ENCODE results near the gene SLC22A16. TPM values are rescaled to one million over a fixed set of nuclear protein-coding genes. Genes with fewer than 3 reads are reported as not detected.

Gene SLC22A16
- total and polyA plus RNA-seq, 2 of the 13 experiments (the other 11 are each of a cell fraction or from before 2014, with no cell fraction given) = 0.04 TPM; not detected in 1

DNA sequence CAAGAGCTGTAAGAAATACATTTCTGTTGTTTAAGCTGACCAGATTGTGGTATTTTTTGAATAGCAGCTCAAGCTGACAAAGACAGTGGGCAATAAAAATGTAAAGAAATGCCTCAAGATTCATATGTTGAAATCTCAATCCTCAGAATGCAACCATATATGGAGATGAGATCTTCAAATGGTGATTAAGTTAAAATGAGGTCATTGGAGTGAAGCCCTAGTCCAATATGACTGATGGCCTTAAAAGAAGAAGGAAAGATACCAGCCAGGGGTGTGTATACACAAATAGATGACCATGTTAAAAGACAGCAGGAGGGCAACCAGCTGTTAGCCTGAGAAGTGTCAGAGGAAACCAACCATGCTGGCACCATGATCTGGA, 54.0 kb downstream of the SLC22A16 start:
- Histone ChIP-seq H3K4me2 (ENCODE audit: low read depth, low read length) (no peak overlapping the region), H3K4me3 (replicated peaks in 1 of 3; ENCODE audit: insufficient read depth in 1 of 3, low read depth in 2 of 3, low read length in 3 of 3) (no peak overlapping the region)

More for the DNA sequence above, 54.0 kb downstream of the SLC22A16 start:
- ATAC-seq = no peak
- Histone ChIP-seq H3K9me3 (ENCODE audit: low read length) (no peaks in the 10 kb centered on the region; the same call in 1 of the 2 replicates), H3K79me2 (ENCODE audit: insufficient read depth, low read length) (no peaks in the 10 kb centered on the region), H3K27me3 (ENCODE audit: control insufficient read depth in 1 of 2, insufficient read depth in 2 of 2, low read length in 2 of 2) (no peaks in the 10 kb centered on the region), H4K20me1 (ENCODE audit: insufficient read depth, low read length) (no peaks in the 10 kb centered on the region), H2AFZ (ENCODE audit: low read length) (no peak overlapping the region), H3K36me3 (replicated peaks in 1 of 2; ENCODE audit: control insufficient read depth in 1 of 2, insufficient read depth in 2 of 2, low read length in 2 of 2) (no peaks in the 10 kb centered on the region), H3K4me1 (ENCODE audit: insufficient read depth, low read length) (peaks cover 31% of the 10 kb centered on the region), H3K9ac (ENCODE audit: insufficient read depth, low read depth, low read length) (no peak overlapping the region), H3K27ac (ENCODE audit: extremely low read length, insufficient read depth, low read length) (no peak overlapping the region)
- no peak for DNase-seq (ENCODE audit: low spot score)
- BruUV-seq (replicated peaks) = no TSS peak
- in situ Hi-C loops (cut with HindIII; ENCODE audit: extremely low pct_ligation_motif_present, low pct_unique_long_range_greater_than_20kb) = no loop called here
- FAIRE-seq = no peak
- ChIA-PET CTCF (ENCODE audit: low intra/inter-chr PET ratio, low total read pairs) (no interaction called here), POLR2A (no interaction called here)
- TF ChIP-seq ASH2L (IDR thresholded peaks at IDR 0.05; ENCODE audit: insufficient read length, low read depth, low read length) (no peak), NFYB (CRISPR knock-in tag; IDR thresholded peaks at IDR 0.05) (no peak), DMAP1 (CRISPR knock-in tag; IDR thresholded peaks at IDR 0.05) (no peak), SOX6 (IDR thresholded peaks at IDR 0.05) (no peak), SOX6 (CRISPR knock-in tag; IDR thresholded peaks at IDR 0.05) (no peak), ATM (IDR thresholded peaks at IDR 0.05; ENCODE audit: borderline replicate concordance) (no peak), ATRX (CRISPR knock-in tag; IDR thresholded peaks at IDR 0.05; ENCODE audit: borderline replicate concordance) (no peak), HOXA5 (CRISPR knock-in tag; IDR thresholded peaks at IDR 0.05) (no peak), AGO2 (optimal IDR thresholded peaks at IDR 0.05; ENCODE audit: low read depth, low read length) (no peak), RORA (CRISPR knock-in tag; IDR thresholded peaks at IDR 0.05) (no peak), NCOR1 (IDR thresholded peaks at IDR 0.05; ENCODE audit: borderline replicate concordance, low read length) (no peak), ZSCAN12 (CRISPR knock-in tag; IDR thresholded peaks at IDR 0.05) (no peak), DPF2 (CRISPR knock-in tag; IDR thresholded peaks at IDR 0.05; ENCODE audit: borderline replicate concordance, low read depth) (no peak), ZNF224 (CRISPR knock-in tag; IDR thresholded peaks at IDR 0.05) (no peak), ZNF282 (IDR thresholded peaks at IDR 0.05; ENCODE audit: partially characterized antibody) (no peak), ZNF670 (CRISPR knock-in tag; IDR thresholded peaks at IDR 0.05; ENCODE audit: borderline replicate concordance) (no peak), HNF4A (CRISPR knock-in tag; IDR thresholded peaks at IDR 0.05) (no peak), HDAC6 (IDR thresholded peaks at IDR 0.05; ENCODE audit: low read depth, low read length) (no peak)
- TF ChIP-seq, protein P1, sequence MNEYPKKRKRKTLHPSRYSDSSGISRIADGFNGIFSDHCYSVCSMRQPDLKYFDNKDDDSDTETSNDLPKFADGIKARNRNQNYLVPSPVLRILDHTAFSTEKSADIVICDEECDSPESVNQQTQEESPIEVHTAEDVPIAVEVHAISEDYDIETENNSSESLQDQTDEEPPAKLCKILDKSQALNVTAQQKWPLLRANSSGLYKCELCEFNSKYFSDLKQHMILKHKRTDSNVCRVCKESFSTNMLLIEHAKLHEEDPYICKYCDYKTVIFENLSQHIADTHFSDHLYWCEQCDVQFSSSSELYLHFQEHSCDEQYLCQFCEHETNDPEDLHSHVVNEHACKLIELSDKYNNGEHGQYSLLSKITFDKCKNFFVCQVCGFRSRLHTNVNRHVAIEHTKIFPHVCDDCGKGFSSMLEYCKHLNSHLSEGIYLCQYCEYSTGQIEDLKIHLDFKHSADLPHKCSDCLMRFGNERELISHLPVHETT (CRISPR knock-in tag; conservative IDR thresholded peaks at IDR 0.05) = no peak
- intact Hi-C loops (cut with micrococcal nuclease; ENCODE audit: unreplicated experiment) = no loop called here

All from HepG2 (cell line).